Thyroid gland (tissue), 4 donors: ENCODE data around the gene RAB1B.

Experiments
- CTCF ChIP-seq, 6 experiments: fragments of 200-600 bp in 3 of 6; fragments of 450-650 bp in 3 of 6; sonication (generic) in 3 of 6; IDR thresholded peaks; one replicate each; pipeline ENCODE4 v1.5.1; 2016 to 2019; ENCODE audit warnings: antibody characterized with exemption in 6 of 6, mild to moderate bottlenecking in 2 of 6, inconsistent platforms in 1 of 6, moderate library complexity in 1 of 6
- POLR2A ChIP-seq, 2 donors: fragments of 450-650 bp; IDR thresholded peaks; one replicate each; pipeline ENCODE4 v1.6.1; 2017; ENCODE audit warnings: antibody characterized with exemption in 2 of 2, mild to moderate bottlenecking in 2 of 2, moderate library complexity in 1 of 2

GRCh38 chr11:66275984-66276612 lies 7.7 kb downstream of the RAB1B start:
- TF ChIP-seq CTCF (IDR thresholded peaks at IDR 0.05) (no peak), POLR2A (IDR thresholded peaks at IDR 0.05) (no peak)
